Activated T-helper 2 cell treated with anti-CD3 and anti-CD28 coated beads, Interferon-gamma antibody, Interleukin-2, Interleukin-4, amounts not matched to agents 10 μg/mL and 5 μg/mL and 100 μg/mL, durations not matched to agents 14 hours and 24 hours and 36 hours (primary cell): ENCODE data around the gene TP53TG5. TPM values are rescaled to one million over a fixed set of nuclear protein-coding genes. Genes with fewer than 3 reads are reported as not detected.
A peak's percentile ranks its signal among the peaks of the same experiment; 100 is the strongest.

Source experiments
- DNase-seq: peaks from one replicate; pipeline ENCODE4 v3.0.0; 2021; ENCODE audit warnings: low spot score
- H3K27ac Mint-ChIP-seq: one replicate; pipeline ENCODE4 v1.8.0; 2021; ENCODE audit warnings: mixed read lengths
- H3K27me3 Mint-ChIP-seq: one replicate; pipeline ENCODE4 v1.8.0; 2021; ENCODE audit warnings: low read depth, mixed read lengths
- H3K36me3 Mint-ChIP-seq: one replicate; pipeline ENCODE4 v1.8.0; 2021; ENCODE audit warnings: low read depth, mixed read lengths
- H3K4me1 Mint-ChIP-seq: one replicate; pipeline ENCODE4 v1.8.0; 2021; ENCODE audit warnings: low read depth, mixed read lengths
- H3K4me3 Mint-ChIP-seq: one replicate; pipeline ENCODE4 v1.8.0; 2021; ENCODE audit warnings: low read depth, mild to moderate bottlenecking, moderate library complexity, mixed read lengths
- H3K9me3 Mint-ChIP-seq: one replicate; pipeline ENCODE4 v1.8.0; 2021; ENCODE audit warnings: mixed read lengths
- intact Hi-C: fragments of 100-400 bp; cut with micrococcal nuclease; formaldehyde crosslinking; loops from one replicate; pipeline ENCODE4 v1.15.1; 2023
- total RNA-seq: library from RNA; stranded (reverse); gene quantifications from 2 replicates; pipeline ENCODE4 v1.2.3, GENCODE V29; 2022

The TP53TG5 gene
- total RNA-seq, 1 donor from 2014 or later = not detected

DNA sequence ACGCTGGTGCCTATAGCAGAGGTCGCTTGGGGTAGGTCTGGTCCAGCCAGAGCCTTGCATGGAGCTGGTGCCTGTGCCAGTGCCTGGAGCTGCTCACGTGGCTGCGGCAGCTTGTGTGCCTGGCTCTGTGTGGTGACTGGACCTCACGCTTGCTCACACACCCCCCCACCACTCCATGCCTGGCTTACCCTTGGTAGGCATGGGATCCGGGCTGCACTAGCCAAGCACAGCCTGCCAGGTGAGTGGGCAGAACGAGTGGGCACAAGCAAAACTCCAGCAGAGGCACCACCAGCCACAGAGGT, 16.9 kb upstream of the TP53TG5 start:
- H3K9me3 Mint-ChIP-seq = peaks cover 9% of the 10 kb centered on the region
- peaks cover 5% of the 10 kb centered on the region for H3K36me3 Mint-ChIP-seq
- H3K27ac Mint-ChIP-seq = no peak overlapping the region
- intact Hi-C loops = no loop called here
- no peaks in the 10 kb centered on the region for H3K27me3 Mint-ChIP-seq
- no peak for DNase-seq
- H3K4me3 Mint-ChIP-seq = no peak overlapping the region
- no peaks in the 10 kb centered on the region for H3K4me1 Mint-ChIP-seq

DNA sequence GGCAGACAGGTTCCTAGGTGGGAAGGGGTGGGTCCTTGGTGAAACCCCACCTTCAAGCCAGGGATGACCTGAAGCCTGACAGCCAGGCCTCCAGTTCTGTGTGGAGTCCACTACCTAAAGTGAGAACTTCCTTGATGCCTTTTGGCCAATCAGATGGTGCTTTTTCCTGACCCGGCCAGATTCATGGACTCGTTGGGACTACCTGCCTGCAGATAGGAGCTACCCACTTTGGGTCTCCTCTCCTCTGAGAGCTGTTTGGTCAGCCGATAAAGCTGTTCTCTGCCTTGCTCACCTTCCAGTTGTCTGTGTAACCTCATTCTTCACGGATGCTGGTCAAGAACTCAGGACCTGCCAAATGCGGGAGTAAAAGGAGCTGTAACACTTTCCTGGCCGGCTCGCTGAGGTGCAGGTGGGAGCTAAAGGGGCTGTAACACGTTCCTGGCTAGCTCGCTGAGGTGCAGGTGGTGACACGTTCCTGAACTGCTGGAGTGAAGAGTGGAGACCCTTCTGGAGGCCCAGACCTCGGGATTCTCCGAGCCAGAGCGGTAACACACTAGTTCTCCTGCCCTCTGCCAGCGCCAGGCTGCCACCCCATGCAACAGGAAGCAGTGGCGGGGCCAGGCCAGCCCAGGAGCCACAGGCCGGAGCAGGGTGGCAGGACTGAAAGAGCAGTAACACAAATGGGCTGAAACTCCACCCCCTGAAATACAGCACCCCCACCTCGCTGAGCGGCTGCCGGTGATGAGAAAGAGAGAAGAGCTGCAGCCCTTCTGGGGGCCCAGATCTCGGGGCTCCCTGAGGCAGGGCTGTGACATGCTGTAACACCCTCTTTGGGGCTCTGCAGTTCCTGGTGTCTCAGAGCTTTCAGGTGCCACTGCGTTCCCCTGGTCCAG, 16.3 kb upstream of the TP53TG5 start:
- intact Hi-C loops = no loop called here
- peaks cover 3% of the 10 kb centered on the region for H3K9me3 Mint-ChIP-seq
- no peaks in the 10 kb centered on the region for H3K27me3 Mint-ChIP-seq

DNA sequence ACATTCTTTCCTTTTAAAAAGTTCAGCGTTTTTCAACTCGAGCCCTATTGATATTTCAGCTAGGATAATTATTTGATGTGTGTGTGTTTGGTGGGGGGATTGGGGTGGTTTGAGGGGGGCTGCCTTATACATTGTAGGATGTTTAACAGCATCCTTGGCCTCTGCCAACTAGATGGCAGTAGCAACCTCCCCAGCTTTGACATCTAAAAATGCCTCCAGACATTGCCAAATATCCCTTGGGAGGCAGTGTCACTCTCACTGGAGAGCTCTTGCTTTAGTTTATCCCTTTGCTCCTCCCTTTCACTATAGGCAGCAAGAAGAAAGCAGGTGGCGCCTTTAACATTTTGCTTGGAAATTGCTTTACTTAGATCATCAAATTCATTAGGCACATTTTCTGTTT, 14.6 kb upstream of the TP53TG5 start:
- no peaks in the 10 kb centered on the region for H3K4me1 Mint-ChIP-seq
- no peak overlapping the region for H3K27ac Mint-ChIP-seq
- no peak for DNase-seq
- intact Hi-C loops = no loop called here
- H3K4me3 Mint-ChIP-seq = no peak overlapping the region
- H3K27me3 Mint-ChIP-seq = no peaks in the 10 kb centered on the region
- peaks cover 5% of the 10 kb centered on the region for H3K36me3 Mint-ChIP-seq
- H3K9me3 Mint-ChIP-seq = peaks cover under 1% of the 10 kb centered on the region

More for the DNA sequence above, 16.3 kb upstream of the TP53TG5 start:
- no peak for DNase-seq
- H3K4me1 Mint-ChIP-seq = no peaks in the 10 kb centered on the region
- H3K27ac Mint-ChIP-seq = no peak overlapping the region
- no peak overlapping the region for H3K4me3 Mint-ChIP-seq
- H3K36me3 Mint-ChIP-seq = no peaks in the 10 kb centered on the region

DNA sequence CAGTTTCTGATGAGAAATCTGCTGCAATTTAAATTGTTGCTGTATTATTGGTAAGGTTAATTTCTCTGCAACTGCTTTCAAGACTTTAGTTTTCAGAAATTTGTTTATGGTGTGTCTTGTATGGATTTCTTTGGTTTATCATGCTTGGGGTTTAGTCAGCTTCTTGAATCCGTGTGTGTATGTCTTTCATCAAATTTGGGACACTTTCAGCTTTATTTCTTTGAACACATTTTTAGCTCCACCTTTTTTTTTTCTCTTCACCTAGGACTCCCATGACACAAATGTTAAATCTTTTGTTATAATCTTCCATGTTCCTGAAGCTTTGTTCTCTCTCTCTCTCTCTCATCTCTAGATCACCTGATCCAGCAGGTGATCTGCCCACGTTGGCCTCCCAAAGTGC, 13.4 kb upstream of the TP53TG5 start:
- Mint-ChIP-seq H3K27me3 (no peaks in the 10 kb centered on the region), H3K27ac (no peak overlapping the region)
- intact Hi-C loops = no loop called here

DNA sequence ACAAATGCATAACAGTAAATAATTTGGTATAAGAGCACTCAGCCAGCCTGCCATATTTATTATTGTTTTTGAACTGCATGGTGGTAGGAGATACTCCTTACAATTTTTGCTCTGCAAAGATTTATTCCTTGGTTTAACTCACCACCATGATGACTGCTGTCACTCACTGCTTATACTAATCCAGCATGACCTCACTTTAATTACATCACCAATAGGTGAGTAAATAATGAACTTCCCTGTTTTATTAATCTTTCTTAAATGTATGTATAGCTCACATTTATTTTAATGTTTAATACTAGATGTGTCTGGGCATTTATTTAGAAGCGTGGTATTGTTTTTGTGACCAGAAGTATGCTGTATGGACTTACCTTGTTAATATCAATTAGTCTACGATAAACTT, 12.8 kb upstream of the TP53TG5 start:
- Mint-ChIP-seq H3K36me3 (peaks cover 8% of the 10 kb centered on the region), H3K27ac (no peak overlapping the region), H3K4me1 (peaks cover 3% of the 10 kb centered on the region), H3K9me3 (peaks cover 11% of the 10 kb centered on the region), H3K27me3 (no peaks in the 10 kb centered on the region), H3K4me3 (no peak overlapping the region)
- DNase-seq = no peak
- intact Hi-C loops = no loop called here

More for the DNA sequence above, 13.4 kb upstream of the TP53TG5 start:
- Mint-ChIP-seq H3K4me3 (no peak overlapping the region), H3K4me1 (peaks cover 3% of the 10 kb centered on the region), H3K36me3 (peaks cover 8% of the 10 kb centered on the region), H3K9me3 (peaks cover 11% of the 10 kb centered on the region)
- DNase-seq = no peak

DNA sequence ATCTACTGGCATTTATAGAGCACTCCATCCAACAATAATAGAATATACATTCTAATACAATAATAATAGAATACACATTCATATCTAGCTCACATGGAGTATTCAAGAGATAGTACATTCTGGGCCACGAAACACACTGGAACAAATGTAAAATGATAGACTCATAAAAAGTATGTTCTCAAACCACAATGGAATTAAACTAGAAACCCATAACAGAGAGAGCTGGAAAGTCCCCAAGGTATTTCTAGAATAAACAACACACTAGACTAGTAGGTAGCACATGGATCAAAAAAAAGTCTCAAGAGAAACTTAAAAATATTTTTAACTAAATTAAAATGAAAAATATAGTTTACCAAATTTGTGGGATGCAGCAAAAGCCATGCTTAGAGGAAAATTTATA, 9.1 kb upstream of the TP53TG5 start:
- Mint-ChIP-seq H3K4me1 (peaks cover 3% of the 10 kb centered on the region), H3K9me3 (peaks cover 11% of the 10 kb centered on the region), H3K4me3 (no peak overlapping the region), H3K27me3 (peaks cover 1% of the 10 kb centered on the region), H3K27ac (no peak overlapping the region), H3K36me3 (peaks cover 8% of the 10 kb centered on the region)
- DNase-seq = no peak
- intact Hi-C loops = no loop called here

DNA sequence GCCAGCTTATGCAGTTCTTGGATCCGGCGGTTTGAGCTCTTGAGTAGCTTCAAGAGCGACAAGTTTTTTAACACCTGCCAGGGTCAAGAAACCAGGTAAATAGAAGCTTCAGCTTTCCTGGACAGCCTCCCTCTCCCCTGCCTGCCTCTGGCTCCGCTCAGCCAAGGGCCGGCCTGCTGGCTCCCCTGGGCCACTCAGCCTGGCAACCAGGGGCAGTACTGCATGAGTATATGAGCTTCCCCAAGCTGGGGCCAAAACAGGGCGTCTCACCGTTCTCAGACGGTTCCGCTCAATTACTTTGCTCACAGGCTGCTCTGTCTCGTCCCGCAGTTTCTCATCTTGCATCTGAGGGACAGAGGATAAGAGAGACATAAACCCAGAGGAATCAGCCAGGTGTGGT, 856 bp downstream of the TP53TG5 start:
- Mint-ChIP-seq H3K36me3 (no peaks in the 10 kb centered on the region), H3K9me3 (no peaks in the 10 kb centered on the region), H3K27me3 (no peaks in the 10 kb centered on the region), H3K4me1 (peaks cover 14% of the 10 kb centered on the region), H3K4me3 (no peak overlapping the region), H3K27ac (no peak overlapping the region)
- no peak for DNase-seq
- intact Hi-C loops = no loop called here

DNA sequence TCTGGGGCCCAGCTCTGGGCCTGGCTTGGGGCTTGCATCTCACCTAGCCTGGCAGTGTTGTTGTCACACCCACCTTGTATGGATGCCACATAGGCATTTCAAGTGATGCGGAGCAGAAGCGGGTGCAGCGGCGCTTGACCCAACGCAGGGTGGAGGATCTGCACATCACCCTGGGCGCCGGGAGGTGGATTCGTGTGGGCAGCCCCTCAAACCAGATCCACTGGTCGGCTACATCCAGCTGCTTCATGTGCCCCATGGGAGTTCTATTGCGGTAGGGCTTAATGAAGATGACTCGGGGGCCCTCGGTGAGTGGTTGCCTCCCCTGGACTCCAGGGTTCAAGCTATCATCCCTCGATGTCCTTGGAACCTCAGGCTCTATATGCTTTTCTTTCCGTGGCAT, 3.2 kb downstream of the TP53TG5 start:
- no peak for DNase-seq
- Mint-ChIP-seq H3K27ac (no peak overlapping the region), H3K4me3 (no peak overlapping the region), H3K4me1 (peaks cover 16% of the 10 kb centered on the region), H3K36me3 (no peaks in the 10 kb centered on the region), H3K27me3 (no peaks in the 10 kb centered on the region), H3K9me3 (no peaks in the 10 kb centered on the region)
- intact Hi-C loops = loop anchor here (1.0 kb wide), 1 partner anchor 62 kb away; no protein-coding TSS in a partner anchor

DNA sequence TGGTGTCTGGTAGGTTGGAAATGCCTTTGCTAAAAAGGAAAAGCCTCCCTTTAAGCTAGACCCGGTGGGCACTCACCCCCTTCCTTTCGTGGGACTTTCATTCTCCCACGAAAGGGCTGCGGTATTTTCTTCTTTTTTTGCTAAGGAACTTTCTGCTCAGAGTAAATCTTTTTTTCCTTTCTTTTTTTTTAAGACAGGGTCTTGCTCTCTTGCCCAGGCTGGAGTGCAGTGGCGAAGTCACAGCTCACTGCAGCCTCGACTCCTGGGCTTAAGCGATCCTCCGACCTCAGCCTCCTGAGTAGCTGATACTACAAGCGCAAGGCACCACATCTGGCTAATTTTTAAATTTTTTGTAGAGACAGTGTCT, 4.0 kb downstream of the TP53TG5 start:
- no peaks in the 10 kb centered on the region for H3K9me3 Mint-ChIP-seq
- no peaks in the 10 kb centered on the region for H3K27me3 Mint-ChIP-seq
- peak overlapping the region; percentile 67 for H3K27ac Mint-ChIP-seq
- H3K4me3 Mint-ChIP-seq = peak overlapping the region; percentile 64
- DNase-seq = no peak
- peaks cover 16% of the 10 kb centered on the region for H3K4me1 Mint-ChIP-seq
- peaks cover 3% of the 10 kb centered on the region for H3K36me3 Mint-ChIP-seq
- intact Hi-C loops = loop anchor here (1.0 kb wide), 1 partner anchor 63 kb away; no protein-coding TSS in a partner anchor

DNA sequence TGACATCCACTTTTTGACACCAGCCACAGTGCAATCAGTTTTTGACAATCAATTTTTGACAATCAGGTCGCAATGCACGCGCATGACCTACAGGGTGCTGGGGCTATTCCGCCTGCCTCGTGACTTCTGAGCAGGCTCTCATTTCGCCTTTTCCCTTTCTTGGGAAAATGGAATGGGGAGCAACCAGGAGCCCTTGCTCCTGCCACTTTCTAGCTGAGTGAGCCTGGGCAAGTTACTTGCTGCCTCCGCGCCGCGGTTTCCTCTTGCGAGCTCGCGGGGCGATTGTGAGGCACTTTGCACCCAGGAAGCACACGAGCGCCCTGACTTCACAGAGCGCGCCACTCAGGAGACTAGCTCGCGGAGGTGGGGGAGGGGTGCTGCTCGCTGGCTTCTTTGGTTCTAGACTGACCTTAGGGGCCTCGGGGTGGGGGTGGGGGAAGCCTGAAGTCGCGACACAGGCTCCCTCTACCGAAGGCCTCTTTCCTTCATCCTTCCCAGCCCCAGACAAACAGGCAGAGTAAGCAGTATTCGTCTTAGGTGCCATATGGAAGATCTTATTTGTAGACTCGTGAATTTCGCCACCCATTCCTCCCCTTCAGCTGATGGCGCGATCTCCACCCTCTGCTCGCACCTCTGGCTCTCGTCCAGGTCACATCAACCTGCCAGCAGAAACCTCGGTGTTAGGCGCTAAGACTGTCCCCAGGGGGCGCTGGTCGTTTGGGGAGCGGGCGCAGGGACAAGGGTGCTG, 4.6 kb downstream of the TP53TG5 start:
- Mint-ChIP-seq H3K27ac (peak overlapping the region; percentile 67), H3K4me3 (peak overlapping the region; percentile 64), H3K4me1 (peaks cover 19% of the 10 kb centered on the region), H3K9me3 (no peaks in the 10 kb centered on the region), H3K36me3 (peaks cover 8% of the 10 kb centered on the region), H3K27me3 (no peaks in the 10 kb centered on the region)
- intact Hi-C loops = loop anchor here (1.0 to 2.0 kb wide), 2 partner anchors 43 to 64 kb away; partner anchors contain the start of gene PIGT
- peak; percentile 76 for DNase-seq

DNA sequence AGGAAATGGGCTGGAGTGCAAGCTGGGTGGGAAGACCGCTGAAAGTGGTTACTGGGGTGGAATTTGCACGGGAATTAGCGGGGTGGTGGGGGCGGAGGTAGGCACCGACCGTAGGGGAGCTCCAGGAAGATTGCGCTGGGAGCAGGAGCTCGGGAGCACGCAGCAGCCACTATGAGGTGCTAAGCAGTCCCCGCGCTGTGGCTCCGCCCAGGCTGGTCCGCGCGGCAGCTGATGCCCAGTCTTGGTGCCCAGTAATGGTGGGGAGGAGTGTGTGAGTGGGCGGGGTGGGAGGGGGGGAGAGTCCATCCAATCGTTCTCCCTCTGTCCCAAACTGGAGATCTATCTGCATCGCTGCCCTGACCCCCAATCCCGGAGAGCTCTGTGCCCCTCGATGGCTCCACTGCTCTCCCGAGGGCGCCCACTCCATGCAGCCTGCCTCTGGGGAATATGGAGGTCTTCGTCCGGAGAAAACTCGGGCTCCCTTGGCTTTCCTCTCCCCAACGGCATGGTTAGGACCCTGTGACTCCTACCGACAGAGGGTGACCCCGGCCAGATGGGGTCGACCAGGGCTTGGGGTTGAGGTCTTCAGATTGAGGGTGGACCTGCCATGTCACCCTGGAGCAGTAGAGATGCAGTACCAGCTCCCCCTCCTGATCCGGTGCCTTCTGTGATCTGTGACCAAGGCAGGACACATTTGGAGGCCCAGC, 5.3 kb downstream of the TP53TG5 start:
- H3K36me3 Mint-ChIP-seq = peaks cover 15% of the 10 kb centered on the region
- no peaks in the 10 kb centered on the region for H3K27me3 Mint-ChIP-seq
- peak overlapping the region; percentile 64 for H3K4me3 Mint-ChIP-seq
- no peak for DNase-seq
- H3K27ac Mint-ChIP-seq = no peak overlapping the region
- intact Hi-C loops = loop anchor here (2.0 kb wide), 1 partner anchor 44 kb away; the partner anchor contains the start of gene PIGT
- no peaks in the 10 kb centered on the region for H3K9me3 Mint-ChIP-seq
- H3K4me1 Mint-ChIP-seq = peaks cover 26% of the 10 kb centered on the region

DNA sequence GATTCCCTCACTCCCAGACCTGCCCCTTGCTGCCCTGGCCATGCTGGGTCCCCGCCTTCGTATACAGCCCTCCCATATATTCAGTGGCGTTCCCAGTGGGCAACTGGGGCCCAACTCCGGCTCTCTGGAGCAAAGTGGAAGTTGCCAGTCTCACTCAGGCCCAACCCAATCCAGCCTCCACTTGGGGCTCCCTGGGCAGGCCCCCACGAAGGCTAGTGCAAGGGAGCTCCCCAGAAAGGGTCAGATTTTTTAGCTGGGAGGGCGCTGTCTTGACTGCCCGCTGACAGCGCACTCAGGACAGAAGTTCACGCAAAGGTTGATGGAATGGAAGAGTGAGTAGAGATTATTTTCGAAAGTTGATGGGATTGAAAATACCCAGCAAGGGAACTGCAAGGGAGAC, 5.9 kb downstream of the TP53TG5 start:
- H3K27me3 Mint-ChIP-seq = no peaks in the 10 kb centered on the region
- H3K36me3 Mint-ChIP-seq = peaks cover 19% of the 10 kb centered on the region
- H3K9me3 Mint-ChIP-seq = no peaks in the 10 kb centered on the region
- peaks cover 27% of the 10 kb centered on the region for H3K4me1 Mint-ChIP-seq
- peak overlapping the region; percentile 57 for H3K4me3 Mint-ChIP-seq
- intact Hi-C loops = loop anchor here (2.0 kb wide), 1 partner anchor 45 kb away; the partner anchor contains the start of gene PIGT
- DNase-seq = no peak
- no peak overlapping the region for H3K27ac Mint-ChIP-seq
